A673 (cell line): ENCODE data around the gene KRT35. TPM values are rescaled to one million over a fixed set of nuclear protein-coding genes. Genes with fewer than 3 reads are reported as not detected.

Experiments
- BruUV-seq: library from RNA; stranded (reverse); fragments of 400-500 nt; replicated peaks from 2 replicates; lab custom pipeline; 2021; lab: Mats Ljungman, UMichigan
- CTCF ChIA-PET: fragments of 300-600 bp; sonication (Branson Sonifier 250); formaldehyde crosslinking; loops from one replicate; lab custom pipeline; 2022; ENCODE audit warnings: antibody characterized with exemption; lab: Charles Lee
- POLR2A ChIA-PET: fragments of 300-600 bp; sonication (Branson Sonifier 250); formaldehyde crosslinking; loops from one replicate; lab custom pipeline; 2022; ENCODE audit warnings: antibody characterized with exemption; ENCODE audit not compliant: low non-redundant PET; lab: Charles Lee
- DNase-seq: peaks from one replicate; pipeline ENCODE4 v3.0.0-alpha.2; 2015; ENCODE audit warnings: low spot score
- H3K27ac ChIP-seq: fragments of 200-600 bp; sonication (generic); 2 replicates; pipeline ENCODE4 v1.5.1; 2016; ENCODE audit warnings: mixed run types, low read depth, mild to moderate bottlenecking, mixed read lengths, antibody characterized with exemption, low read length; ENCODE audit not compliant: poor library complexity, severe bottlenecking
- H3K27me3 ChIP-seq: fragments of 200-600 bp; sonication (generic); replicated peaks from 2 replicates; pipeline ENCODE4 v1.6.1; 2017; ENCODE audit warnings: mixed run types, low read depth, mild to moderate bottlenecking, mixed read lengths, antibody characterized with exemption, low read length; ENCODE audit not compliant: insufficient read depth, poor library complexity
- H3K36me3 ChIP-seq: fragments of 200-600 bp; sonication (generic); 2 replicates; pipeline ENCODE4 v1.6.1; 2016; ENCODE audit warnings: mixed run types, mild to moderate bottlenecking, mixed read lengths, antibody characterized with exemption, low read length; ENCODE audit not compliant: insufficient read depth, poor library complexity, severe bottlenecking
- H3K4me1 ChIP-seq: fragments of 200-600 bp; sonication (generic); 2 replicates; pipeline ENCODE4 v1.6.1; 2017; ENCODE audit warnings: mixed run types, mild to moderate bottlenecking, mixed read lengths, antibody characterized with exemption, low read length; ENCODE audit not compliant: insufficient read depth, poor library complexity, severe bottlenecking
- H3K4me3 ChIP-seq: fragments of 200-600 bp; sonication (generic); 2 replicates; pipeline ENCODE4 v1.5.1; 2016; ENCODE audit warnings: low read depth, mixed run types, mild to moderate bottlenecking, mixed read lengths, low read length; ENCODE audit not compliant: poor library complexity, severe bottlenecking
- H3K9me3 ChIP-seq: fragments of 200-600 bp; sonication (generic); 2 replicates; pipeline ENCODE4 v1.6.1; 2016; ENCODE audit warnings: mixed run types, low read depth, mild to moderate bottlenecking, mixed read lengths, antibody characterized with exemption, low read length; ENCODE audit not compliant: poor library complexity, severe bottlenecking
- CTCF ChIP-seq: fragments of 300-800, 200-600 bp; sonication (generic); conservative IDR thresholded peaks from 2 replicates; pipeline ENCODE4 v1.5.1; 2017; ENCODE audit warnings: low read depth, mild to moderate bottlenecking, antibody characterized with exemption, low read length, moderate library complexity, mixed read lengths
- EZH2 ChIP-seq: fragments of 200-600 bp; sonication (generic); IDR thresholded peaks from 2 replicates; pipeline ENCODE4 v1.6.1; 2017; ENCODE audit warnings: borderline replicate concordance, low read depth, mild to moderate bottlenecking, mixed read lengths, antibody characterized with exemption, low read length; ENCODE audit not compliant: poor library complexity, severe bottlenecking
- intact Hi-C: fragments of 100-400 bp; cut with micrococcal nuclease; formaldehyde crosslinking; loops from one replicate; pipeline ENCODE4 v1.10.0; 2022; ENCODE audit not compliant: unreplicated experiment
- total RNA-seq: library from RNA; stranded (reverse); gene quantifications from 2 replicates; pipeline ENCODE4 v1.2.3, GENCODE V29; 2021

Gene KRT35
- total RNA-seq, 1 experiment from 2014 or later, result not detected

- Histone ChIP-seq H3K9me3 (no peaks in the 10 kb centered on the region), H3K4me3 (no peak overlapping the region), H3K36me3 (no peaks in the 10 kb centered on the region), H3K27ac (no peak overlapping the region), H3K4me1 (no peaks in the 10 kb centered on the region), H3K27me3 (no peaks in the 10 kb centered on the region)
- TF ChIP-seq CTCF, result no peak
- no peak for TF ChIP-seq EZH2
- intact Hi-C loops, result no loop called here
- DNase-seq, result no peak
- BruUV-seq, result no TSS peak
- POLR2A ChIA-PET, result no interaction called here
- CTCF ChIA-PET, result no interaction called here
These were observed 30.8 kb upstream of the KRT35 start for GRCh38 chr17:41511716-41512115.

GRCh38 chr17:41511116-41511515 is 30.2 kb upstream of the KRT35 start:
- Histone ChIP-seq H3K27me3 (no peaks in the 10 kb centered on the region), H3K4me3 (no peak overlapping the region), H3K27ac (no peak overlapping the region), H3K9me3 (no peaks in the 10 kb centered on the region), H3K4me1 (no peaks in the 10 kb centered on the region), H3K36me3 (no peaks in the 10 kb centered on the region)
- no peak for TF ChIP-seq EZH2
- TF ChIP-seq CTCF, result no peak
- ChIA-PET CTCF (no interaction called here), POLR2A (no interaction called here)
- BruUV-seq, result no TSS peak
- intact Hi-C loops, result no loop called here
- DNase-seq, result no peak

- H3K9me3 ChIP-seq, result no peaks in the 10 kb centered on the region
- TF ChIP-seq CTCF (no peak), EZH2 (no peak)
- intact Hi-C loops, result no loop called here
- H3K27me3 ChIP-seq, result no peaks in the 10 kb centered on the region
- no peak overlapping the region for H3K4me3 ChIP-seq
- no peak for DNase-seq
- BruUV-seq, result no TSS peak
- no peaks in the 10 kb centered on the region for H3K36me3 ChIP-seq
- CTCF ChIA-PET, result no interaction called here
- no peak overlapping the region for H3K27ac ChIP-seq
- no peaks in the 10 kb centered on the region for H3K4me1 ChIP-seq
- POLR2A ChIA-PET, result no interaction called here
These were observed 29.5 kb upstream of the KRT35 start for GRCh38 chr17:41510251-41511065.
